NOMO-1 treated with DMSO at 0.1 percent for 48 hours (cell line): Measurements from ENCODE around the gene COP1.

ENCODE experiments used
- DNase-seq: peaks from one replicate; lab custom pipeline; 2025; ENCODE audit not compliant: unreplicated experiment; lab: John Stamatoyannopoulos, UW

COP1 gene

DNA sequence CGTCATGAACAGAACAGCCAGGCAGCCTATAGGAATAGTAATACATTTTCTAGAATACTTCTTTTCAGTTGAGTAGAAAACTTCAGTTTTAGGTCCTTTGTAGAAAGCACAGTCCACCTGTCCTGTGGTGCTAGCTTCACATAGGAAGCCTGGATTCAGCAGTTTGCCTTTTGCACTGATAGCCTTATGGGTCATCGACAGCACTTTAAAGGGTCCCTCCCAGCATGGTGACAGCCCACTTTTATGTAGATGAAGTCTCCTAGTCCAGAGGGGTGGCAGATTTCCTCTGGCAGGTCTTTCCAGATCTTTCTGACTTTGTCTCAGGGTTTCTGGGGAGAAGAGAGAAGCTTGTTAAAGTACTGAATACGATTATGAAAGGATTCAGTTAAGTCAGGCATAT, 302.3 kb downstream of the COP1 start:
- no peak for DNase-seq

DNA sequence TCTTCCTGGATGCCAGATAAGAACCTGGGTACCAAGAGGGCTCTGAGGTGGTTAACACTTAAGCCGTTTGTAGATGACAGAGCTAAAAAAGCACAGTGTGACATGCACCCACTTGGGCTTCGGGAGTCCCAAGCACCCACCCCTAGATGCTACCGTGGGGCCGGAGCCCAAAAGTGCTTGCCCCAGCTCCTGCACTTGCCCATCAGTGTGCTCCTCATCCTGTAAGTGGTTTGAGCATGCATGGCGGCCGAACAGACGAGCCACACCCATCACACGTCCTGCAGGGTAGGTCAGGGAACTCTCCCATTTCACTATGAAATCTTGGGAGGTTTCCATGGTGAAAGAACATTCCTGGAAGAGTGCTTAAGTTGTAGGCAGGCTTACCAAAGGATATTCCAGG, 304.8 kb downstream of the COP1 start:
- DNase-seq, result no peak

DNA sequence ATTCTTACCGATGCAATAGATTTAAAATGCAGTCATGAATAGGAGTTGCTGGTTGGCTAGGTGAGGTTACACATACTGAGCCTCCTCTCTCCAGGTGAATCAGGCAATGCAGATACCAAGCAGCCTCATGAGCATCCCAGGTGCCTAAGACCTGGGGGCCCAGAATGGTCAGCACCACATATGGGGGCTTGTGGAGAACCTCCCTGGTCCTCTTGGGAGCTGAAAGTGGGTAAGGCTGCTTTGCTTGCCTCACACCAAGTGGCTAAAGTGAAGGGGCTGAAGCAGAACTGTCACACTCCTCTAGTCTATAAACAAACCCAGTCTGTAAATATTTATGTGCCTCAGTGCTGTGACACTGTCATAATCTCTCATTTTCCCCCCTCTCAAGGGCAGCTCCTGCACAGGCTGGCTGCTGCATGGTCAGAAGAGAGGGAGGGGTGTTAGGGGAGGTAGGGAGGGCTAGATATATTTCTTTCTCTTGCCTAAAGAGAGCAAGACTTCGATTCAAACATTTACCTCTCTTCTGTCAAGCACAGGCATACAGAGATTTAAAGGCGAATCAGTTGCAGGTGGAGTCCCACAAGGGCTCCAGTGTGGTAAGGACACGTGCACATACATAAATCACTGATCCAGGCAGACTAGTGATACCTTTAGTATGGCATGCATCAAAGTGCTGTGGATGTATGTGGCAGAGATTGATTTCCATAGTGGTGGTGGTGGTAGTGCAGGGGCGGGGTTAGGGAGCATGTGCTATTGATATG, 305.8 kb downstream of the COP1 start:
- no peak for DNase-seq

DNA sequence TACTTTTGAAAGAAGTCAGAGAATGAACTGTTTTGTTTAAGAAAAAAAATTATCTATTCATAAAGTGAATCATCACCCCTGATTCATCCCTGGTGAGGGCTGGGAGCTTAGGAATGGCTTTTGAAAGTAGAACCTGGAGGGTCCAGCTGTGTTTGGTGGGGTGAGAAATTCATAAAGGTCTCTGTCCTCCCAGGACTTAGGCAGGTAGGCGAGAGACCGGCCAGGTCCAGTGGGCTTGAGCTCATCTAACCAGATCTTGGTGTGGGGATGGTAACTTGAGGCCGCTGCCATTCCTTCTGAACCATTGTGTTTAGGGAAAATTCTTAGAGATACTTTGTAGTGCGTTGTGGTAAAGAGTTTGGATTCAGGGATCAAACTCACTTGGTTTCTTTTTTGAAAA, 306.9 kb downstream of the COP1 start:
- DNase-seq, result no peak

DNA sequence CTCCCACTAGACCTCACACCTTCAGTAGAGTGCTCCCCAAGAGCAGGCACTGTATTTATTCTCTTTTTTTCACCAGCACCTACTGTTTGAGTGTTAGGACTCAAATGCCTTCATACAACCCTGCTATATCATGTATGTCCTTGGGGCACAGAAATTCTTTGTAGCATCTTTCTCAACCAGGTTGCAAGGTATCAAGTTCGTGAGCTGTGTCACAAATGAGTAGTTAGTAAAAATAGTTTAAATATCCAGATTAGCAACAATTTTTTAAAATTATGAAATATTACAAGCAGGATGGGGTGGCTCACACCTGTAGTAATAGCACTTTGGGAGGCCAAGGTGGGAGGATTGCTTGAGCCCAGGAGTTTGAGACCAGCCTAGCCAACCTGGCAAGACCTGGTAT, 311.1 kb downstream of the COP1 start:
- DNase-seq, result no peak
